ENCODE results near the gene FGF22. TPM values are rescaled to one million over a fixed set of nuclear protein-coding genes. Genes with fewer than 3 reads are reported as not detected.

The FGF22 gene
- total and polyA plus RNA-seq, 2 of the 13 experiments (the other 11 are each of a cell fraction or from before 2014, with no cell fraction given) = 0.24 TPM; not detected in 1

DNA sequence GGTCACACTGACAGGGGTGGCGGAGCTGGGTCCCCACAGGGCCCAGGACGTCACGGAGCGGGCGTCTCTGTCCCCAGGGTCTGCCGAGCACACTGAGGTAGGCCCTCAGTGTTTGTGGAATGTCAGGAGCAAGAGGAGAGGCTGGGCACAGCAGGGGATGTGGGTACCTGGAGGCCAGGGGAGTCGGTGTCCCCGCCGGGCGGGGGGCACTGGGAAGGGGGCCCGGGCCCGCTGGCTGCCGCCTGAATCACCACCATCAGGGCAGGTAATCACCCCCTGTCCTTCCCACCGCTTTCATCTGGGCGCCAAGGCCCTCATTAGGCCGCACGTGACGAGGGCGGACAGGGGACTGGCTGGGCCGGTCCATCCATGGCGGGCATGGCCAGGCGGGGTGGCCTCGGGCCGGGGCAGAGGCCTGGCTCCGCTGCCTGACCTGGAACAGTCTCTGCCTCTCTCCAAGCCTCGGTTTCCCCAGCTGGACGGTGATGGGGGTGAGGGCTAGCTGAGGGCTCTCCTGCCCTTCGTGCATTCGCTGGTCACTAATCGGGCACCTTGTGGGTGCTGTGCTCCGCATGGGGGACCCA is 1.0 kb downstream of the FGF22 start:
- FAIRE-seq = no peak
- BruUV-seq (replicated peaks) = no TSS peak
- Histone ChIP-seq H3K4me2 (ENCODE audit: low read depth, low read length) (no peak overlapping the region), H3K4me3 (replicated peaks in 1 of 3; ENCODE audit: insufficient read depth in 1 of 3, low read depth in 2 of 3, low read length in 3 of 3) (no peak overlapping the region), H3K36me3 (replicated peaks in 1 of 2; ENCODE audit: control insufficient read depth in 1 of 2, insufficient read depth in 2 of 2, low read length in 2 of 2) (no peaks in the 10 kb centered on the region; a peak in 1 of 5 replicates), H3K9ac (ENCODE audit: insufficient read depth, low read depth, low read length) (no peak overlapping the region), H3K4me1 (ENCODE audit: insufficient read depth, low read length) (0 out of 2 replicates have a peak, but pooled peaks cover 7% of the 10 kb centered on the region), H3K9me3 (ENCODE audit: low read length) (no peaks in the 10 kb centered on the region), H3K27ac (ENCODE audit: extremely low read length, insufficient read depth, low read length) (no peak overlapping the region), H3K27me3 (ENCODE audit: control insufficient read depth in 1 of 2, insufficient read depth in 2 of 2, low read length in 2 of 2) (no peaks in the 10 kb centered on the region), H4K20me1 (ENCODE audit: insufficient read depth, low read length) (no peaks in the 10 kb centered on the region), H2AFZ (ENCODE audit: low read length) (no peak overlapping the region), H3K79me2 (ENCODE audit: insufficient read depth, low read length) (no peaks in the 10 kb centered on the region)
- TF ChIP-seq ZNF432 (CRISPR knock-in tag; IDR thresholded peaks at IDR 0.05; ENCODE audit: borderline replicate concordance) = no peak
- TF ChIP-seq, protein P1, sequence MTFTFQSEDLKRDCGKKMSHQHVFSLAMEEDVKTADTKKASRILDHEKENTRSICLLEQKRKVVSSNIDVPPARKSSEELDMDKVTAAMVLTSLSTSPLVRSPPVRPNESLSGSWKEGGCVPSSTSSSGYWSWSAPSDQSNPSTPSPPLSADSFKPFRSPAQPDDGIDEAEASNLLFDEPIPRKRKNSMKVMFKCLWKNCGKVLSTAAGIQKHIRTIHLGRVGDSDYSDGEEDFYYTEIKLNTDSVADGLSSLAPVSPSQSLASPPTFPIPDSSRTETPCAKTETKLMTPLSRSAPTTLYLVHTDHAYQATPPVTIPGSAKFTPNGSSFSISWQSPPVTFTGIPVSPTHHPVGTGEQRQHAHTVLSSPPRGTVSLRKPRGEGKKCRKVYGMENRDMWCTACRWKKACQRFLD (CRISPR knock-in tag; IDR thresholded peaks at IDR 0.05; ENCODE audit: borderline replicate concordance) = no peak
- no peak for TF ChIP-seq RBM22 (optimal IDR thresholded peaks at IDR 0.05; ENCODE audit: low read length)
- TF ChIP-seq KDM4B (CRISPR knock-in tag; IDR thresholded peaks at IDR 0.05) = no peak
- TF ChIP-seq, protein P2, sequence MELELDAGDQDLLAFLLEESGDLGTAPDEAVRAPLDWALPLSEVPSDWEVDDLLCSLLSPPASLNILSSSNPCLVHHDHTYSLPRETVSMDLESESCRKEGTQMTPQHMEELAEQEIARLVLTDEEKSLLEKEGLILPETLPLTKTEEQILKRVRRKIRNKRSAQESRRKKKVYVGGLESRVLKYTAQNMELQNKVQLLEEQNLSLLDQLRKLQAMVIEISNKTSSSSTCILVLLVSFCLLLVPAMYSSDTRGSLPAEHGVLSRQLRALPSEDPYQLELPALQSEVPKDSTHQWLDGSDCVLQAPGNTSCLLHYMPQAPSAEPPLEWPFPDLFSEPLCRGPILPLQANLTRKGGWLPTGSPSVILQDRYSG (CRISPR knock-in tag; IDR thresholded peaks at IDR 0.05) = no peak
- TF ChIP-seq, protein P3, sequence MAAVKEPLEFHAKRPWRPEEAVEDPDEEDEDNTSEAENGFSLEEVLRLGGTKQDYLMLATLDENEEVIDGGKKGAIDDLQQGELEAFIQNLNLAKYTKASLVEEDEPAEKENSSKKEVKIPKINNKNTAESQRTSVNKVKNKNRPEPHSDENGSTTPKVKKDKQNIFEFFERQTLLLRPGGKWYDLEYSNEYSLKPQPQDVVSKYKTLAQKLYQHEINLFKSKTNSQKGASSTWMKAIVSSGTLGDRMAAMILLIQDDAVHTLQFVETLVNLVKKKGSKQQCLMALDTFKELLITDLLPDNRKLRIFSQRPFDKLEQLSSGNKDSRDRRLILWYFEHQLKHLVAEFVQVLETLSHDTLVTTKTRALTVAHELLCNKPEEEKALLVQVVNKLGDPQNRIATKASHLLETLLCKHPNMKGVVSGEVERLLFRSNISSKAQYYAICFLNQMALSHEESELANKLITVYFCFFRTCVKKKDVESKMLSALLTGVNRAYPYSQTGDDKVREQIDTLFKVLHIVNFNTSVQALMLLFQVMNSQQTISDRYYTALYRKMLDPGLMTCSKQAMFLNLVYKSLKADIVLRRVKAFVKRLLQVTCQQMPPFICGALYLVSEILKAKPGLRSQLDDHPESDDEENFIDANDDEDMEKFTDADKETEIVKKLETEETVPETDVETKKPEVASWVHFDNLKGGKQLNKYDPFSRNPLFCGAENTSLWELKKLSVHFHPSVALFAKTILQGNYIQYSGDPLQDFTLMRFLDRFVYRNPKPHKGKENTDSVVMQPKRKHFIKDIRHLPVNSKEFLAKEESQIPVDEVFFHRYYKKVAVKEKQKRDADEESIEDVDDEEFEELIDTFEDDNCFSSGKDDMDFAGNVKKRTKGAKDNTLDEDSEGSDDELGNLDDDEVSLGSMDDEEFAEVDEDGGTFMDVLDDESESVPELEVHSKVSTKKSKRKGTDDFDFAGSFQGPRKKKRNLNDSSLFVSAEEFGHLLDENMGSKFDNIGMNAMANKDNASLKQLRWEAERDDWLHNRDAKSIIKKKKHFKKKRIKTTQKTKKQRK (IDR thresholded peaks at IDR 0.05; ENCODE audit: low read length) = no peak
- TF ChIP-seq, protein P4, sequence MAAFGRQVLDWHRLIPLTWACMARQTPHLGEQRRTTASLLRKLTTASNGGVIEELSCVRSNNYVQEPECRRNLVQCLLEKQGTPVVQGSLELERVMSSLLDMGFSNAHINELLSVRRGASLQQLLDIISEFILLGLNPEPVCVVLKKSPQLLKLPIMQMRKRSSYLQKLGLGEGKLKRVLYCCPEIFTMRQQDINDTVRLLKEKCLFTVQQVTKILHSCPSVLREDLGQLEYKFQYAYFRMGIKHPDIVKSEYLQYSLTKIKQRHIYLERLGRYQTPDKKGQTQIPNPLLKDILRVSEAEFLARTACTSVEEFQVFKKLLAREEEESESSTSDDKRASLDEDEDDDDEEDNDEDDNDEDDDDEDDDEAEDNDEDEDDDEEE (CRISPR knock-in tag; IDR thresholded peaks at IDR 0.05) = no peak
- TF ChIP-seq ZFP36L1 (CRISPR knock-in tag; IDR thresholded peaks at IDR 0.05) = no peak
- no peak for TF ChIP-seq ZNF841 (CRISPR knock-in tag; IDR thresholded peaks at IDR 0.05; ENCODE audit: borderline replicate concordance)
- DNase-seq (ENCODE audit: low spot score) = no peak
- intact Hi-C loops (cut with micrococcal nuclease; ENCODE audit: unreplicated experiment) = no loop called here
- no peak for ATAC-seq
- in situ Hi-C loops (cut with HindIII; ENCODE audit: extremely low pct_ligation_motif_present, low pct_unique_long_range_greater_than_20kb) = no loop called here
- CTCF ChIA-PET (ENCODE audit: low intra/inter-chr PET ratio, low total read pairs) = no interaction called here
- WGBS (ENCODE audit: low lambda C conversion rate) = 96% methylated on average over 4 of the region's 31 CpGs
- POLR2A ChIA-PET = no interaction called here
